NCI-H2196 treated with DMSO at 0.1 percent for 48 hours (cell line): Measurements from ENCODE around the gene EAF1.
"Not testable (repeated sequence)": the region's sequence is repeated elsewhere in the genome, so short reads cannot be mapped to it uniquely, and the experiment has no call there.

ENCODE experiments used
- DNase-seq: peaks from one replicate; lab custom pipeline; 2025; ENCODE audit not compliant: unreplicated experiment; lab: John Stamatoyannopoulos, UW

EAF1 gene

DNA sequence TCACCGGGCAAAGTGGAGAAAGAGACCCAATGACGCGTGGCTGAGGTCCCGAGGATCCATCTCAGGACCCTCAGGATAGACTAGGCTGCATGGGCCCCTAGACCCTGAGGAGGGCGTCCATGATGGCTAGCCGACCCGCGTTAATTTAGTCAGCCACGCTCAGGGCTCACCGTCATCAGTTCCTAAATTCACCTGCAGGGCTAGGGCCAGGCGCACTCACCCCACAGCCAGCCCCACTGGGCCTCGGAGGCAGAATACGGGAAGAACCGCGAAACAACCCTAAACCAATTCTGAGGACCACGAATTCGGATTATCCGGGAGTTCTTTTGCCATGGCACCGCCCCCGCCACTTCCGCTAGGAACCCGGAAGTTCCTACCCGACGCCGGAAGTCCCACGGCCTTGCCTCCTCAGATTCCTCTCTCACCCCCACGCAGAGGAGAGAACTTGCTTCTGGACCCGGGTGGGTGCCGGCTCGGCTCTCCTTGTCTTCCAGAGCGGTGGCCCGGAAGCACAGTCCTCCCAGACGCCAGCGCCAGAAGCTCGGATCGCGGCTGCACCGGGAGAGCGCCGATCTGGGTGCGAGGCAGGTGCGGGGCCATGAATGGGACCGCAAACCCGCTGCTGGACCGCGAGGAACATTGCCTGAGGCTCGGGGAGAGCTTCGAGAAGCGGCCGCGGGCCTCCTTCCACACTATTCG is at the start of gene EAF1, which contains the start of gene METTL6:
Gene EAF1 (plus strand): TSS at position 417 of the 699 bp plus-strand sequence. CDS start 182 bp downstream, at position 599.
Gene METTL6 (minus strand): TSS at position 363 of the 699 bp plus-strand sequence. CDS start 1,033 bp downstream, outside the sequence.
- no peak for DNase-seq

DNA sequence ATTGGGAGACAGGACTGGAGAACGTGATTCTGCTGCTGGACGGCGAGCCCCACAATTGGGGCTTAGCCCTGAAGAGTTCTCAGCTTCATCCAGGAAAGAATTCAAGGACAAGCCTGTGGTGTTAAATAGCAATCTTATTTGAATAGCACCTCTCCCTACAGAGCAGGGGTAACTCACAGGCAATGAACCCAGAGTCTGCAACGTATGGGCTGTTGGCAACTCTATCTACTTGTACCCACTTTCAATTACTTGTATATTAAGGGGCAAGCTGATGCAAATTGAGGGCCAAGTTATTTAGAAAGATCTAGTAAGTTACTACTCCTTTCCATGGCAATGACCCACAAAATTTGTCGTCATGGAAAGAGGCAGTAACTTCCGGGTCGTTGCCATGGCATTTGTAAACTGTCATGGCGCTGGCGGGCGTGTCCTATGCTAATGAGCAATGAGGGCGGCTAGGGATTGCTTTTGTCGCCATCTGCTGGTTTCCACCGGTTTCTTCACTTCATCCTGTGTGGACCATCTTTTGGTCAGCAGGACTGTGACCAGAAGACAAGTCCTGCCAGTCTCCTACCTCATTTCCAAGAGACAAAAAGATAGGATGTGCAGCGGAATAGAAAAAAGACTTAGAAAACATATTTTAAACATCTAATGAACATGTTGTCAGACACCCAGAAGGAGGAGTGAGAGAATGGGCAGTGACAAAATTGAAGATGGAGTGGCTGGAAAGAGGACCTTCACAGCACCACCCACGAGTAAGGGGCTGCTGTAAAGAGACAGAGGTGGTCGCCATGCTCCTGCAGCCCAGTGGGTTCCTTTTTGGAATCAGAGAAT is 49.2 kb upstream of the EAF1 start:
- DNase-seq = peak; percentile 53

DNA sequence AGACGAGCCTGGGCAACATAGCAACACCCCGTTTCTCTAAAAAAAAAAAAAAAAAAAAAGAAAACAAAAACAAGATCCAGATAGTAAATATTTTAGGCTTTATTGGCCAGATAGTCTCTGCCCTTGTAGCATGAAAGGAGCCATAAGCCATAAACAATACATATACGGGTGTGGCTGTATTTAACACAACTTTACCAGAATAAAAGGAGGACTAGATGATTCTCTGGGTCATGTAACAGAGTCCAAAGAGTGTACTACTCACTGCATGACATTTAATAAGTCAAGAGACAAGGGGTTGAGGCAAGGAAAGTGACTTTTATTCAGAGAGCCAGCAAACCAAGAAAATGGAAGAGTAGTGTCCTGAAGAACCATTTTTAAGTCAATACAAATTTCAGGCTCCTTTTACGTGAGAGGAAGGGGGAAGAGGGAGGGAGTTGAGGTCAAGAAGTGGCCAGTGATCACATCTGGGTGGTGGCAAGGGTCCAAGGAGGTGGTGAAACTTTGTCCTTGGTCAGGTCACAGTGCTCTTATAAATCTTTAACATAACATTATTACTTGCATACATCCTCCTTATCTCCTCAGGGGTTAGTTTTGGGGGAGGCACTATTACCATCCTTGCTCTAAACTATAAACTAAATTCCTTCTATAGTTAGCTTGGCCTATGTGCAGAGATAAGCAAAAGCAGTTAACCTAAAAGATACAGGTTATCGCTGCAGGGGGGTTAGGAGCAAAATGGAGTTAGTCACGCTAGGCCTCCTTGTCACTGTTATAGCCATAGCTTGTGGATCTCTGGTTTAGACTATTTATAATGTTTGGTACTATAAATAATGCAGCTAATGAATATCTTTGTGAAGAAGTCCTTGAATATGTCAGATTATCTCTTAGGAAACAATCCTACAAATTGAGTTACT is 46.2 kb upstream of the EAF1 start:
- DNase-seq = no peak

DNA sequence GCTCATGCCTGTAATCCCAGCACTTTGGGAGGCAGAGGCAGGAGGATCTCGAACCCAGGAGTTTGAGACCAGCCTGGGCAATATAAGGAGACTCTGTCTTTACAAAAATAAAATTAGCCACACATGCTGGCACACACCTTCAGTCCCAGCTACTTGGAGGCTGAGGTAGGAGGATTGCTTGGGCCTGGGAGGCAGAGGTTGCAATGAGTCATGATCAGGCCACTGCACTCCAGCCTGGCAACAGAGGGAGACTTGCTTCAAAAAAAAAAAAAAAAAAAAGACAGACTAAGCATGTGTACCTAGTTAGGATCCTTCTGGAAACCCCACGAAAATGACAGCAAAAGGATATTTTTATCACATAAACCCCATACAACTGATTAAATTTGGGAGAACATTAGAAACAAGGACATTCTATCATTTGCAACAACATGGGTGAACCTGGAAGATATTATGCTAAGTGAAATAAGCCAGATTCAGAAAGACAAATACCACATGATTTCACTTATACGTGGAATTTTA is 44.9 kb upstream of the EAF1 start:
- no peak for DNase-seq

DNA sequence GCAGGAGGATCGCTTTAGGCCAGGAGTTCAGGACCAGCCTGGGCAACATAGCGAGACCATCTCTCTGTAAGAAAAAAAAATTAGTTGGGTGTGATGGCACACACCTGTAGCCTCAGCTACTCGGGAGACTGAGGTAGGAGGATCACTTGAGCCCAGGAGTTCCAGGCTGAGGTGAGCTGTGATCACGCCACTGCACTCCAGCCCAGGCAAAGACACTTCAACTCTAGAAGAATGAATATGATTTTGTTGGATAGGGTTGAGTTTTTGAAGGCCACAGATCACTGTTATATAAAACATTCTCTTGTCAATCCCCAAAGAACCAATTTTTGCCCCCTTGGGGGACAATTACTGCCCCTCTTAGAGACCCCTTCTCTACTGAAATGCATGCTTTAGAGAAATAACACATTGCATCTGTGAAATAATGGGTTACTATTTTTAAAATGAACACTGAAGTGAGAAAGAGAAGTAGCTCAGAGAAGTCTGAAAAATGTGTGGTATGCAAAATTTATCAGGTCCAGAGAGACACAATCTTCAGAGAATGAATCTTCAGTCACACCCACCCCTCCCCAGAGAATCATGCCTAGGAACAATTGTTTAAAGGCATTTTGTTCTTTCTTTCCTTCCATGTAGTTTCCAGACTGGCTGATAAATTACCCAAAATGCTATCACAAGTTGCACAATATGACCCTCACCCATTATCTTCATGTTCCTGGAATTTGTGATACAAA is 42.7 kb upstream of the EAF1 start:
- DNase-seq = no peak

DNA sequence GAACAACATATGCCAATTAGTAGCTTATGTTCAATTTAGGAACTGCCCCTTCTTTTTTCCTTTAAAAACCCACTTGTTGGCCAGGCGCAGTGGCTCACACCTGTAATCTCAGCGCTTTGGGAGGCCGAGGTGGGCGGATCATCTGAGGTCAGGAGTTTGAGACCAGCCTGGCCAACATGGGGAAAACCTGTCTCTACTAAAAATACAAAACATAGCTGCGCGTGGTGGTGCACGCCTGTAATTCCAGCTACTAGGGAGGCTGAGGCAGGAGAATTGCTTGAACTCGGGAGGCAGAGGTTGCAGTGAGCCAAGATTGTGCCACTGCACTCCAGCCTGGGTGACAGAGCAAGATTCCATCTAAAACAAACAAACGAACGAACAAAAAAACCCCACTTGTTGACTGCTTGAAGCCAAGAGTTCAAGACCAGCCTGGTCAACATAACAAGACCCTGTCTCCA is 42.1 kb upstream of the EAF1 start:
- DNase-seq = not testable (repeated sequence)

DNA sequence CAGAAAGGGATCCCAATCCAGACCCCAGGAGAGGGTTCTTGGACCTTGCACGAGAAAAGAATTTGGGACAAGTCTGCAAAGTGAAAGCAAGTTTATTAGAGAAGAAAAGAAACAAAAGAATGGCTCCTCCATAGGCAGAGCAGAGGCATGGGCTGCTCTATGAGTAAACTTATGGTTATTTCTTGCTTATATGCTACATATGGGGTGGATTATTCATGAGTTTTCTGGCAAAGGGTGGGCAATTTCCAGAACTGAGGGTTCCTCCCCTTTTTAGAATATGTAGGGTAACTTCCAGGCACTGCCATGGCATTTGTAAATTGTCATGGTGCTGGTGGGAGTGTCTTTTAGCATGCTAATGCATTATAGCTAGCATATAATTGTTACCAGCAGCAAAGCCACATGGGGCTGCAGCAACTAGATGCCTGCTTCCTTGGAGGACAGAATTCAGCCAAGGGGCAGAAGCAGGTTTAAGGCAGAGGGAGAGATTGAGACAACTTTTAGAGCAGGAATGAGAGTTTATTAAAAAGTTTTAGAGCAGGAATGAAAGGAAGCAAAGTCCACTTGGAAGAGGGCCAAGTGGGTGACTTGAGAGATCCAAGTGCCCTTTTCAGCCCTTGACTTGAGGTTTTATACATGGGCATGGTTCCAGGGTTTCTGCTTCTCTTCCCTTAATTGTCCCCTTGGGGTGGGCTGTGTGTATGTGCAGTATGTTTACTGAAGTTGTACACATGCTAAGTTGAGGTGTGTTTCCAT is 41.3 kb upstream of the EAF1 start:
- no peak for DNase-seq

DNA sequence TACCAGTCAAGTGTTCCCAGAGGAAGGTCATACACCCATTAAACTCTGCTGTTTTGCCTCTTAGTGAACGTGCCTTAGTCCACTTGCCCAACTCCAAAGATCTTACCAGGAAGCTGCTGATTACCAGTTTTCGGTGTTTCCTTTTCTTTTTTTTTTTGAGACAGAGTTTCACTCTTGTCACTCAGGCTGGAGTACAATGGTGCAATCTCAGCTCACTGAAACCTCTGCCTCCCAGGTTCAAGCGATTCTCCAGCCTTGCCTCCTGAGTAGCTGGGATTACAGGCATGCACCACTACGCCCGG is 40.8 kb upstream of the EAF1 start:
- not testable (repeated sequence) for DNase-seq

DNA sequence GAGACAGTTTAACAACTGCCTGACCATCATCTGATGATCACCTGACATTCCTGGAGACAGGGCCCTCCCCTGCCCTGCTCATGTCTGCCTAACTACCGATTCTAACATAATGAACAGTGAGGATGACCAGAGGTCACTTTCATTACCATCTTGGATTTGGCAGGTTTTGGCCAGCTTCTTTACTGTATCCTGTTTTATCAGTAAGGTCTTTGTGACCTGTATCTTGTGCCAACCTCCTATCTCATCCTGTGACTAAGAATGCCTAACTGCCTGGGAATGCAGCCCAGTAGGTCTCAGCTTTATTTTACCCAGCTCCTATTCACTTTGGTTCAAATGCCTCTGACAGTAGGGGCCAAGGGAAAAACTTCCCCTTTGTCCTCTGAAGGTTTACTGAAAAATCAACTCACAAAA is 40.2 kb upstream of the EAF1 start:
- DNase-seq = no peak

DNA sequence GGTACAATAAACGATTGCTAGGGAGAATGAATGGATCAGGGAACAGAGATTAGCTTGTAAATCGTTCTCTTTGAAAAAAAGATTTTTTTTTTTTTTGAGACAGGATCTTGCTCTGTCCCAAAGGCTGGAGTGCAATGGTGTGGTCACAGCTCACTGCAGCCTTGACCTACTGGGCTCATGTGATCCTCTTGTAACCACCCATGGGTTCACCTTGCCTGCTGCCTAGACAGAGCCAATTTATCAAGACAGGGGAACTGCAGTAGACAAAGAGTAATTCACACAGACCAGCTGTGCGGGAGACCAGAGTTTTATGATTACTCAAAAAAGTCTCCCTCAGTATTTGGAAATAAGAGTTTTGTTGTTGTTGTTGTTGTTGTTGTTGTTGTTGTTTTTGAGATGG is 39.7 kb upstream of the EAF1 start:
- no peak for DNase-seq

DNA sequence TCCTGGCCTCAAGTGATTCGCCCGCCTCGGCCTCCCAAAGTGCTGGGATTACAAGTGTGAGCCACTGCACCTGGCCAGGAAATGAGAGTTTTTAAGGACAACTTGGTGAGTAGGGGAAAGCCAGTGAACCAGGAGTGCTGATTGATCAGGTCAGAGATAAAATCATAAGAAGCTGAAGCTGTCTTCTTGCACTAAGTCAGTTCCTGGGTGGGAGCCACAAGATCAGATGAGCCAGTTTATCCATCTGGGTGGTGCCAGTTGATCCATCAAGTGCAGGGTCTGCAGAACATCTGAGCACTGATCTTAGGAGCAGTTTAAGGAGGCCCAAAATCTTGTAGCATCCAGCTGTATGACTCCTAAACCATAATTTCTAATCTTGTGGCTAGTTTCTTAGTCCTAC is 39.1 kb upstream of the EAF1 start:
- not testable (repeated sequence) for DNase-seq

DNA sequence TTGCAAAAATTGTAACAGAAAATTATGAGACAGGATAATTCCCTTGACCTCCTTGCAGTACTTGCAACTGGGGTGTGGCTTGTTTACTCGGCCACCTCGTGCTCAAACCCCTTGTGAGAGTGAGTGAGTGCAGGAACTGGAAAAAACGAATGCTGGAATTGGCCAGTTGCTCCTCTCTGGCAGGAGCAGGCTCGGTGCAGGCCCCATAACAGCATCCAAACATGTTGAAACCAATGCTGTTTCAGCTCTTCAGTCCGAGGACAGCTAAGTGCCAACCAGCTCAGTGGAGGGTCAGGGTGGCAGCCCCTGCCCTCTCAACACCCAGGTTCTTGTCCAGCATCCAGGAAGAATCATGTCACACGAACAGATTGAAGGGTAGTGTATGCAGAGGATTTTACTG is 36.9 kb upstream of the EAF1 start:
- no peak for DNase-seq

DNA sequence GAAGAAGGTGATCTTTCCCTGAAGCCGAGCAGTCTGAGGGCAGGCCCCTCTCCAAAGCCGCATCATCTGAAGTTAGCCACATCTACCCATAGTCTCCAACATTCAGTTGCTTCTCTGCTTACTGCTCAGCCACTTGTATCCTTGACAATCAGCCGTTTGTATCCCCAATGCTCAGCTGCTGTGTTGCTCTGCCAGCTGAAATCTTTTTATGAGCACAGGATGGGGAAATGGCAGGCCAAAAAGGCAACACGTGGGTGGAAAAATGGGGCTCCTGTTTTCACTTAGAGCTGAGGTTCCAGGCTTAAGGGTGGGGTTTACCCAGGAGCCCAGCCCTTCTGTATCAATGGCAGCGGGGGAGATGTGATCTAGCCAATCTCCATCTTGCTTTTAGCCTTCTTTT is 36.4 kb upstream of the EAF1 start:
- no peak for DNase-seq

DNA sequence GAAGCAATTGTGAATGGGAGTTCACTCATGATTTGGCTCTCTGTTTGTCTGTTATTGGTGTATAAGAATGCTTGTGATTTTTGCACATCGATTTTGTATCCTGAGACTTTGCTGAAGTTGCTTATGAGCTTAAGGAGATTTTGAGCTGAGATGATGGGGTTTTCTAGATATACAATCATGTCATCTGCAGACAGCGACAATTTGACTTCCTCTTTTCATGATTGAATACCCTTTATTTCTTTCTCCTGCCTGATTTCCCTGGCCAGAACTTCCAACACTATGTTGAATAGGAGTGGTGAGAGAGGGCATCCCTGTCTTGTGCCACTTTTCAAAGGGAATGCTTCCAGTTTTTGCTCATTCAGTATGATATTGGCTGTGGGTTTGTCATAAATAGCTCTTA is 34.1 kb upstream of the EAF1 start:
- not testable (repeated sequence) for DNase-seq

DNA sequence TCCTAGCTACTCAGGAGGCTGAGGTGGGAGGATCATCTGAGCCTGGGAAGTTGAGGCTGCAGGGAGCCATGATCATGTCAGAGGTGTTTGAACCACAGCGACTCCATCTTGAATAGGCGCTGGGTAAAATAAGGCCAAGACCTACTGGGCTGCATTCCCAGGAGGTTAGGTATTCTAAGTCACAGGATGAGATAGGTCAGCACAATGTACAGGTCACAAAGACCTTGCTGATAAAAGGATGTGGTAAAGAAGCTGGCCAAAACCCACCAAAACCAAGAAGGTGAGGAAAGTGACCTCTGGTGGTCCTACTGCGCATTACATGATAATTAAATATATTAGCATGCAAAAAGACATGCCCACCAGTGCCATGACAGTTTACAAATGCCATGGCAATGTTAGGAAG is 28.7 kb upstream of the EAF1 start:
- not testable (repeated sequence) for DNase-seq

DNA sequence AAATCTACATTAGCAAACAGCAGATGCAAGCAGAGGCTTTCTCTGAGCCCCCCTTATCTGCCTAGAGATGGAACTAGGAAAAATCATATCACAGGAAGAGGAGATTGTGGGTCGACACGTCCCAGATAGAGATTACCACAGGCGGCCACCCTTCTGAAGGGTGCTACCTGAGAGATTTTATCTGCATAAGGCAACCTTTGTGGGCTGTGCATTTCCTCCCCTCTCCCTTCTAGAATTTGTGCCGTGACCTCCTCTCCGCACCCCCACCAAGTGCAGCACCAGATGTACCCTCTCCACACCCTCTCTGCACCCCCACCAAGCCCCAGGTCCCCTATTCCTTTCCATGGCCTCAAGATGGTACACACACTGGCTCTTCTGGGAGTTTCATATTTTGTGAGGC is 27.4 kb upstream of the EAF1 start:
- no peak for DNase-seq

DNA sequence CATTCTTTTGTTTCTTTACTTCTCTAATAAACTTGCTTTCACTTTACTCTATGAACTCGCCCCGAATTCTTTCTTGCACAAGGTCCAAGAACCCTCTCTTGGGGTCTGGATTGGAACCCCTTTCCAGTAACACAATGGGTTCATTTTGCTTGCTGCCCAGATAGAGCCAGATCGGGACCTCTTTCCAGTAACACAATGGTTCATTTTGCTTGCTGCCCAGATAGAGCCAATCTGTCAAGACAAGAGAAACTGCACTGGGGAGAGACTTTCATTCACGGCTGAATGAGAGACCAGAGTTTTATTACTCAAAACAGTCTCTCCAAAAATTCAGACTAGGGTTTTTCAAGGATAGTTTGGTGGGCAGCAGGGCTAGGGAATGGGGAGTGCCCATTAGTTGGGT is 25.5 kb upstream of the EAF1 start:
- DNase-seq = no peak

DNA sequence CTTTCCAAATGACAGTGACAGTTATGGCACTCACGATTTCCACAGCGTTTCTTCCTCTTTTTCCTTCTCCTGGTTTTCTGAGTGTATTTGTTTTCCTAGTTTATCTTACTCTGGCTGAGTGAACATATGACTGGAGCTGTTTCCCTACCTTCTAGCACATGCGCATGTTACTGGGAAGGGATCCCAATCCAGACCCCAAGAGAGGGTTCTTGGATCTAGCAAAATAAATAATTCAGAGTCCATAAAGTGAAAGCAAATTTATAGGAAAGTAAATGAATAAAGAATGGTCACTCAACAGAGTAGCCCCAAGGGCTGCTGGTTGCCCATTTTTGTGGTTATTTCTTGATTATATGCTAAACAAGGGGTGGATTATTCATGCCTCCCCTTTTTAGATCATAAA is 23.9 kb upstream of the EAF1 start:
- no peak for DNase-seq

DNA sequence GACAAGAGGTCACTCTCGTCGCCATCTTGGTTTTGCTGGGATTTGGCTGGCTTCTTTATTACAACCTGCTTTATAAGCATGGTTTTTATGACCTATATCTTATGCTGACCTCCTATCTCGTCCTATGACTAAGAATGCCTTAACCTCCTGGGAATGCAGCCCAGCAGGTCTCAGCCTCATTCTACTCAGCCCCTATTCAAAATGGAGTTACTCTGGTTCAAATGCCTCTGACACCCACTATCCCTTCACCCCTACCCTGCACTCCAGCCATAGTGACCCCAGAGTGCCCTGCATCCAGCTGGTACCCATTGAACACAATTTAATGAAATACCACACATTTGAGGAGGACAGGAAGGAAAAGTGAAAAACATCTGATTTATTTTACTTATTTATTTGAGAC is 23.4 kb upstream of the EAF1 start:
- no peak for DNase-seq

DNA sequence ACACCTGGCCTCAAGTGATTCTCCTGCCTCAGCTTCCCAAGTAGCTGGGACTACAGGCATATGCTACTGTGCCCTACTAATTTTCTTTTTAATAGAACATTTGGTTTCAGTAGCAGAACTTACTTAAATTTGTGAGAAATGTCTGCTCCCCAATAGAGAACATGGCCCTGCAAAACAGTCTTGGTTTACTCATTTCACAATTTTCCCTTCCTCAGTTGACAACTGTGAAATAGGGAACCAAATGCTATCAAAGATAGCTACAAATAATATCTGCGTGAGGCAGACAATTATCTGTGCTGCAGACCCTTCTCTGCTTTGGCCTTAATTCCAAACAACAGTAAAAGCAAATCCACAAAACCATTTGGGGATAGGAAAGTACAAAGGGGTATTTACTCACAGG is 22.6 kb upstream of the EAF1 start:
- DNase-seq = no peak
